Thyroid gland (tissue), 4 donors: ENCODE results near the gene S1PR4. TPM values are rescaled to one million over a fixed set of nuclear protein-coding genes. Genes with fewer than 3 reads are reported as not detected.

Source experiments
- DNase-seq, 2 donors: peaks; one replicate each; pipeline ENCODE4 v3.0.0-alpha.2; 2019
- H3K27ac ChIP-seq, 3 donors: fragments of 200-600 bp; sonication (generic); 1 replicate in 2 of 3; 2 replicates in 1 of 3; pipeline ENCODE4 v1.5.1; 2016 to 2019; ENCODE audit warnings: mild to moderate bottlenecking in 1 of 3, moderate library complexity in 1 of 3
- H3K27me3 ChIP-seq: fragments of 200-600 bp; sonication (generic); one replicate; pipeline ENCODE4 v1.5.1; 2019
- H3K36me3 ChIP-seq, 2 donors: fragments of 200-600 bp; sonication (generic); one replicate each; pipeline ENCODE4 v1.5.1; 2016 to 2019
- H3K4me1 ChIP-seq, 2 donors: fragments of 200-600 bp; sonication (generic); one replicate each; pipeline ENCODE4 v1.5.1; 2017 to 2019
- H3K4me3 ChIP-seq, 3 donors: fragments of 200-600 bp; sonication (generic); replicated peaks in 1 of 3; 1 replicate in 2 of 3; 2 replicates in 1 of 3; pipeline ENCODE4 v1.5.1; 2016; ENCODE audit warnings: mild to moderate bottlenecking in 1 of 3
- H3K9me3 ChIP-seq: fragments of 200-600 bp; sonication (generic); one replicate; pipeline ENCODE4 v1.5.1; 2017
- POLR2A ChIP-seq, 2 donors: fragments of 450-650 bp; IDR thresholded peaks; one replicate each; pipeline ENCODE4 v1.6.1; 2017; ENCODE audit warnings: antibody characterized with exemption in 2 of 2, mild to moderate bottlenecking in 2 of 2, moderate library complexity in 1 of 2
- WGBS, 2 donors: methylation state at CpG; one replicate each; pipeline ENCODE4 v1.1.5; 2017; 5-methylcytosine and 5-hydroxymethylcytosine counted together
- intact Hi-C: fragments of 100-400 bp; cut with DNase I; formaldehyde crosslinking; loops from one replicate; pipeline ENCODE4 v1.15.1; 2023
- total RNA-seq, 4 donors: library from RNA; depleted of rRNA; stranded (reverse); fragments of >200 nt; gene quantifications; one replicate each; pipeline ENCODE4 v1.2.3, GENCODE V29; 2016
- TF ChIP-seq, protein P1 (sequence below), 6 experiments: fragments of 200-600 bp in 3 of 6; fragments of 450-650 bp in 3 of 6; sonication (generic) in 3 of 6; IDR thresholded peaks; one replicate each; pipeline ENCODE4 v1.5.1; 2016 to 2019; ENCODE audit warnings: antibody characterized with exemption in 6 of 6, mild to moderate bottlenecking in 2 of 6, inconsistent platforms in 1 of 6, moderate library complexity in 1 of 6

Gene S1PR4
- total RNA-seq, 4 donors from 2014 or later = 2.1 to 5.4 (median 3.4) TPM

DNA sequence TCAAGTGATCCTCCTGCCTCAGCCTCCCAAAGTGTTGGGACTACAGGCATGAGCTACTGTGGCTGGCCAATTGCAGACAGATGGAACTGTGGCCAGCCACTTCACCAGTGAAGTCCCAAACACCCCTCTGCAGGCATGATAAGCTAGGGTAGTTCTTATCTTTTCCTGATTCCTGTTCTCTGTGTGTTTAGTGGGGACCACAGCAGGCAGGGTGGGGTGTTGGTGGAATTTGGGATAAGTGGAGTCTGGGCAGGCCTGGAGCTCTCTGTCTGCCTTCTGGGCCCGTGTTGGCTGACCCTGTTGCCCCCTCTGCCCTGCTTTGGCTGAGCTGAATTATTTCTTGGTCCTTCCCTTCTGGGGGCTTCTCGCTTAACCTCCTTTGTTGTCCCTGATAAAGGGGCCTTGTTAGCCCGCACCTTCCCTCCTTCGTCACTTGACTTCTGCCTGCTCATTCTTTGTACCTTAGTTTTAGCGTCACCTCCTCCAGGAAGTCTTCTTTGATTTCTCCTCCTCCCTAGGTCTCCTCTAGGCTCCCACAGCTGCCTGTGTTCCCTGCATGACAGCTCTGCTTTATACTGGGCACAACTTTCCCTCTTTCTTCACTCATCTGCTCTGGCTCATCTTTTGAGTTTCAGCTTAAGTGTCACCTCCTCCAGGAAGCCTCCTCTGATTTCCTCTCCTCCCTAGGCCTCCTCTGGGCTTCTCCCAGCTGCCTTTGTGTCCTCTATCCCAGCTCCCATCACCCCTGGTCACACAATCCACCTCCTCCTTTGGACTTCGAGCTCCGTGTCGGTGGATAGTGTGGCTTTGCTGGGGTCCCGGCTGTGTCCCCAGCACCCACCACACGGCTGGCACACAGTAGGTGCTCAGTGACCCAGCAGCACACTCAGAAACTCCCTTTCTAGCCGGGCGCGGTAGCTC is 5.4 kb downstream of the S1PR4 start:
- H3K36me3 ChIP-seq = no peaks in the 10 kb centered on the region
- TF ChIP-seq POLR2A (IDR thresholded peaks at IDR 0.05) = no peak
- TF ChIP-seq, protein P1, sequence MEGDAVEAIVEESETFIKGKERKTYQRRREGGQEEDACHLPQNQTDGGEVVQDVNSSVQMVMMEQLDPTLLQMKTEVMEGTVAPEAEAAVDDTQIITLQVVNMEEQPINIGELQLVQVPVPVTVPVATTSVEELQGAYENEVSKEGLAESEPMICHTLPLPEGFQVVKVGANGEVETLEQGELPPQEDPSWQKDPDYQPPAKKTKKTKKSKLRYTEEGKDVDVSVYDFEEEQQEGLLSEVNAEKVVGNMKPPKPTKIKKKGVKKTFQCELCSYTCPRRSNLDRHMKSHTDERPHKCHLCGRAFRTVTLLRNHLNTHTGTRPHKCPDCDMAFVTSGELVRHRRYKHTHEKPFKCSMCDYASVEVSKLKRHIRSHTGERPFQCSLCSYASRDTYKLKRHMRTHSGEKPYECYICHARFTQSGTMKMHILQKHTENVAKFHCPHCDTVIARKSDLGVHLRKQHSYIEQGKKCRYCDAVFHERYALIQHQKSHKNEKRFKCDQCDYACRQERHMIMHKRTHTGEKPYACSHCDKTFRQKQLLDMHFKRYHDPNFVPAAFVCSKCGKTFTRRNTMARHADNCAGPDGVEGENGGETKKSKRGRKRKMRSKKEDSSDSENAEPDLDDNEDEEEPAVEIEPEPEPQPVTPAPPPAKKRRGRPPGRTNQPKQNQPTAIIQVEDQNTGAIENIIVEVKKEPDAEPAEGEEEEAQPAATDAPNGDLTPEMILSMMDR (IDR thresholded peaks at IDR 0.05) = no peak
- DNase-seq = no peak
- H3K27me3 ChIP-seq = no peaks in the 10 kb centered on the region
- H3K4me3 ChIP-seq = no peak overlapping the region
- WGBS, 2 donors = 76% methylated on average over 13 of the region's 13 CpGs
- intact Hi-C loops = no loop called here
- H3K27ac ChIP-seq = no peak overlapping the region
- H3K9me3 ChIP-seq = no peaks in the 10 kb centered on the region
- peaks cover 18 to 21% of the 10 kb centered on the region in 2 donors for H3K4me1 ChIP-seq

DNA sequence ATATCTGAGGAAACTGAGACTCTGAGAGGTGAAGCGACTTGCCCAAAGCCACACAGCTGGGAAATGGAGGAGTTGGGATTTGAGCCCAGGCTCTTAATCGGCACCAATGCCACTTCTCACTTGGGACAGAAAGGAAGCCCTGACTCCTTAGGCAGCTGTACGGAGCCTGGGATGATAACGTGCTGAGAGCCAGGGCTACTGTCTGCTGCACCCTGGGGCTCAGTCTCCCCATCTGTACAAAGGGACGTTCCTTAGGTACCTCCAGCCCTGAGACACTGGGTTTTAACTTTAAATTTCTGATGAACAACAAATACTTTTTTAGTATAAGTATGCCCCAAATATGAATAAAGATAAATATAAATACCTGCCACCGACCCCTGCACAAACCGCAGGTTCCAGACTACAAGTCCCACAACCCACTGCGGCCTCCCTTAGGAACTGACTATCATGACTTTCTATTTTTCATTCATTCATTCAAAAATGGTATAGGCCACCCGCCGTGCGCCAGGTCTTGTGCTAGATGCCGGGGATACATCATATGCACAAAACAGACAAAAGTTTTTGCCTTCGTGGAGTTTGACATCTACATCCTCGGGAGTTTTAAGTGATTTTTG is 6.4 kb downstream of the S1PR4 start:
- H3K4me3 ChIP-seq = peak overlapping the region in 2 of 3 donors; percentile 19 to 67
- H3K4me1 ChIP-seq = peaks cover 18 to 21% of the 10 kb centered on the region in 2 donors
- H3K9me3 ChIP-seq = no peaks in the 10 kb centered on the region
- no peaks in the 10 kb centered on the region for H3K27me3 ChIP-seq
- WGBS, 2 donors = 12 to 15% methylated on average over 14 of the region's 14 CpGs
- no peak for TF ChIP-seq POLR2A (IDR thresholded peaks at IDR 0.05)
- TF ChIP-seq, protein P1 (IDR thresholded peaks at IDR 0.05) = no peak
- peak overlapping the region in 1 of 3 donors; percentile 82 for H3K27ac ChIP-seq
- H3K36me3 ChIP-seq = no peaks in the 10 kb centered on the region
- DNase-seq = peak; percentile 72 to 74
- intact Hi-C loops = no loop called here

DNA sequence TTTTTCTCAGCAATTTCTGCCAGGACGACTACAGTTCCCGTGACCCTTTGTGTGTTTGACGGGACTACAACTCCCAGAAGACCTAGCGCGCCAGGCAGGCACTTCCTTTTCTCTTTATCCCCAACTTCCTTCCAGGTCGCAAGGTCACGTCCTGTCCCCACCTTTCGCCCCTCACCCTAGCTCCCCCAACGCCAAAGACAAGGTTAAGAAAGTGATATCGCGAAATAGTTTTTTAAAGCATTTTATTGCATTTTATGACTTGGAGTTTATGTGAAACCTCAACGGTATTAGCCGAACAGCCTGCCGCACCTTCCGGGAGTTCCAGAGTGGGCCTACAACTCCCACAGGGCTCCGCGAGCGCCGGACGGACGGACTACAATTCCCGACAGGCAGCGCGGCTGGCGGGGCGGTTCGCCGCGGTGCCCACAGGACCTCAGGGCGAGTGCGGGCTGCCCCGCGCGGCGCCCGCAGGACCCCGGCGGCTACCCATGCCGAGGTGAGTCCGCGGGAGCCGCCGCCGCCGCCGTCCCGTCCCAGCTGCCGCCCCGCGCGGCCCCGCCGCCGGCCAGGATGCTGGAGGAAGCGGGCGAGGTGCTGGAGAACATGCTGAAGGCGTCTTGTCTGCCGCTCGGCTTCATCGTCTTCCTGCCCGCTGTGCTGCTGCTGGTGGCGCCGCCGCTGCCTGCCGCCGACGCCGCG is 7.0 kb downstream of the S1PR4 start, which contains the start of gene NCLN:
NCLN (plus strand) TSS at position 470 of the 699 bp plus-strand sequence; CDS start at position 571, 101 bp downstream.
- Histone ChIP-seq H3K9me3 (no peaks in the 10 kb centered on the region), H3K4me3 (peak within 1 kb of the TSS; percentile 40 to 83 (median 67)), H3K27ac (peak within 1 kb of the TSS; percentile 71 to 82 (median 79)), H3K36me3 (no peaks in the 10 kb centered on the region), H3K27me3 (no peaks in the 10 kb centered on the region), H3K4me1 (peaks cover 17 to 18% of the 10 kb centered on the region in 2 donors)
- peak; percentile 95 to 96 for DNase-seq
- intact Hi-C loops = no loop called here
- WGBS, 2 donors = 0% methylated on average over 13 to 21 of the region's 69 CpGs
- TF ChIP-seq POLR2A (IDR thresholded peaks at IDR 0.05) = peak in 1 of 2 donors; percentile 51
- TF ChIP-seq, protein P1 (IDR thresholded peaks at IDR 0.05) = no peak

DNA sequence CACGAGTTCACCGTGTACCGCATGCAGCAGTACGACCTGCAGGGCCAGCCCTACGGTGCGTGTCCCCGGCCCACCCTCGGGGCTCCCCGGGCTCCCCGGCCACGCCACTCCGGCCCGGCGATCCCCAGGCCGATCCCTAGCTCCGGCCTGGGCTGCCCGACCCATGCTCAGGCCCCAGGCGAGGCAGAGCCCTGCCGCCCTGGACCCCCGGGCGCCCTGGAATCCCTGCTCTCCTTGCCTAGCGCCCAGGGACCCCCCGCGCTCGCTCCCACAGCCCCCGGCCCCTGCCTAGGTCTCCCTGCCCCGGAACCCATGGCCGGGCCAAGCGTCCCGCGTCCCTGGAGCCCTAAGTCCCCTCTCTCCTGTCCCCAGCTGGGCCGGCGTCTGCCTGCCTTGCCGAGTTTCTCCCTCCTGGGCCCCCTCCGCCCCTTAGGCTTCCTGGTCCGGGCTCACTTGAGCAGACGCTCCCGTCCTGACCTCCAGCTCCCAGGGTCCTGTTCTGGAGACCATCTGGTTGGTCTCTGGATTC is 7.7 kb downstream of the S1PR4 start:
- Histone ChIP-seq H3K36me3 (no peaks in the 10 kb centered on the region), H3K9me3 (no peaks in the 10 kb centered on the region), H3K4me1 (peaks cover 17 to 18% of the 10 kb centered on the region in 2 donors), H3K4me3 (peak overlapping the region; percentile 40 to 83 (median 67)), H3K27me3 (no peaks in the 10 kb centered on the region), H3K27ac (peak overlapping the region in 1 of 3 donors; percentile 71)
- DNase-seq = no peak
- WGBS, 2 donors = 0 to 2% methylated on average over 7 to 12 of the region's 38 CpGs
- intact Hi-C loops = no loop called here
- TF ChIP-seq, protein P1 (IDR thresholded peaks at IDR 0.05) = no peak
- no peak for TF ChIP-seq POLR2A (IDR thresholded peaks at IDR 0.05)
